GM12873 (cell line): ENCODE data around the gene ERLIN1.

Experiments
- TF ChIP-seq, protein P1 (sequence below): IDR thresholded peaks from 2 replicates; pipeline ENCODE4 v1.5.1; 2012; ENCODE audit warnings: low read depth, mild to moderate bottlenecking, moderate library complexity, low read length, control low read depth; ENCODE audit not compliant: insufficient read depth; ENCODE audit errors: missing control alignments

The ERLIN1 gene

DNA sequence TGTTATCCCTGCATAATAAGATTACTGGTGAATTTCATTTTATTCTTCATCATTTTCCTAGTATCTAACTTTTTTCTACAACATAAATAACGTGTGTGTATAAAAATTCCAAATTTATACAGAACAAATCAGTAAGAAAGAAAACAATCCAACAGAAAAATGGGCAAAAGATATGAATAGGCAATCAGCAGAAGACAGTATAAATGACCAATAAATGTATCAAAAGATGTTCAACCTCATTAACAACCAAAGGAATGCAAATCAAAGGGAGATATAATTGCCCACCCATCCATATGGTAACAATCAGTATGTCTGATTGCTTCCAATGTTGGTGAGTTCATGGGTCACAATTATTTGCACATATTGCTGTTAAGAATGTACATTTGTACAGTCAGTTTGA is 13.5 kb downstream of the ERLIN1 start:
- TF ChIP-seq, protein P1, sequence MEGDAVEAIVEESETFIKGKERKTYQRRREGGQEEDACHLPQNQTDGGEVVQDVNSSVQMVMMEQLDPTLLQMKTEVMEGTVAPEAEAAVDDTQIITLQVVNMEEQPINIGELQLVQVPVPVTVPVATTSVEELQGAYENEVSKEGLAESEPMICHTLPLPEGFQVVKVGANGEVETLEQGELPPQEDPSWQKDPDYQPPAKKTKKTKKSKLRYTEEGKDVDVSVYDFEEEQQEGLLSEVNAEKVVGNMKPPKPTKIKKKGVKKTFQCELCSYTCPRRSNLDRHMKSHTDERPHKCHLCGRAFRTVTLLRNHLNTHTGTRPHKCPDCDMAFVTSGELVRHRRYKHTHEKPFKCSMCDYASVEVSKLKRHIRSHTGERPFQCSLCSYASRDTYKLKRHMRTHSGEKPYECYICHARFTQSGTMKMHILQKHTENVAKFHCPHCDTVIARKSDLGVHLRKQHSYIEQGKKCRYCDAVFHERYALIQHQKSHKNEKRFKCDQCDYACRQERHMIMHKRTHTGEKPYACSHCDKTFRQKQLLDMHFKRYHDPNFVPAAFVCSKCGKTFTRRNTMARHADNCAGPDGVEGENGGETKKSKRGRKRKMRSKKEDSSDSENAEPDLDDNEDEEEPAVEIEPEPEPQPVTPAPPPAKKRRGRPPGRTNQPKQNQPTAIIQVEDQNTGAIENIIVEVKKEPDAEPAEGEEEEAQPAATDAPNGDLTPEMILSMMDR, result no peak

DNA sequence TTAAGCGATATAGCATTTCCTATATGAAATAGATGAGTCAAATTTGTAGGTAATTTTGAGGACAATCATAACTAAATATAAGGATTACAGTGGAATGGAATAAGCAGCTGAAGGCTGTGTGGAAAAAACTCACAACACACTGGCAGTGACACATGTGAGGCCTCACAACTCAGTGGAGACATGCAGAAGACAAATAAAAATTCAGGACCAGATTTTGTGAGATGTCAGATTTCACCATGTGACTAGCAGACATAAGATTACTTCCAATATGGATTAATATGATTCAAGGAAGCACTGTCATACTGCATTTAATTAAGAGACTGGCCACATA is 17.6 kb downstream of the ERLIN1 start:
- TF ChIP-seq, protein P1, result no peak

DNA sequence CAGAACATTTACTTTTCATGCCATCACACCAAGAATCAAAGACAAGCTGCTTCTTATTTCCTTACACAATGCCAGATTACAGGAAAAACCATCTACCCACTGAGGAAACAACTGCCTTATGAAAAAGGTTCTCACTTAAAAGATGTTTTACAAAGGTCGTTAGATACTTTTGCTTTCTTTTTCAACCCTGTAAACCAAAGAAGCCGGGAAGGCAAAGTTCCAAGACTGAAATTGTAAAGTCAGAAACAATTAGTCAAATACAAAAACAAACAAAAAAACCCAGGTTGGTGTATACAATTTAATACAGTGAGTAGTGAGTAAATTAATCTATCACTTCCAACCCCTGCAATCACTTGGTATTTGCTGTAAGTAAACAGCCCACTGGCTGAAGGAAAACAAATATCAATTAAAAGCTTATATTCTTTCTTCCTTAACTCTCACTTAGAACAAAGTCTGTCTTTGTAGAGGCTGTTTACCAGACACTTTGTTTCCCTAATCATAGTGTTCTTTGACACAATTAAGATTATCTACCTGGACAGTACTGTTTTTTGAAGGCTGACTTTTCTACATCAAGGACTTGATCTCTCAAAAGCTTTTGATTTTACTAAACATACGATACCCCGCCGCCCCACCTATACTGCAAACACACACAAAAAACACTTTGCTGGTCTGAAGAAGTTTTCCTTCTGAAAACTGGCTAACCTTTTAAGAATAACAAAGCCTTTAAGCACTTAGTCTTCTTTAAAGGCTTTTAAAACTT is 18.1 kb downstream of the ERLIN1 start:
- TF ChIP-seq, protein P1, result no peak

DNA sequence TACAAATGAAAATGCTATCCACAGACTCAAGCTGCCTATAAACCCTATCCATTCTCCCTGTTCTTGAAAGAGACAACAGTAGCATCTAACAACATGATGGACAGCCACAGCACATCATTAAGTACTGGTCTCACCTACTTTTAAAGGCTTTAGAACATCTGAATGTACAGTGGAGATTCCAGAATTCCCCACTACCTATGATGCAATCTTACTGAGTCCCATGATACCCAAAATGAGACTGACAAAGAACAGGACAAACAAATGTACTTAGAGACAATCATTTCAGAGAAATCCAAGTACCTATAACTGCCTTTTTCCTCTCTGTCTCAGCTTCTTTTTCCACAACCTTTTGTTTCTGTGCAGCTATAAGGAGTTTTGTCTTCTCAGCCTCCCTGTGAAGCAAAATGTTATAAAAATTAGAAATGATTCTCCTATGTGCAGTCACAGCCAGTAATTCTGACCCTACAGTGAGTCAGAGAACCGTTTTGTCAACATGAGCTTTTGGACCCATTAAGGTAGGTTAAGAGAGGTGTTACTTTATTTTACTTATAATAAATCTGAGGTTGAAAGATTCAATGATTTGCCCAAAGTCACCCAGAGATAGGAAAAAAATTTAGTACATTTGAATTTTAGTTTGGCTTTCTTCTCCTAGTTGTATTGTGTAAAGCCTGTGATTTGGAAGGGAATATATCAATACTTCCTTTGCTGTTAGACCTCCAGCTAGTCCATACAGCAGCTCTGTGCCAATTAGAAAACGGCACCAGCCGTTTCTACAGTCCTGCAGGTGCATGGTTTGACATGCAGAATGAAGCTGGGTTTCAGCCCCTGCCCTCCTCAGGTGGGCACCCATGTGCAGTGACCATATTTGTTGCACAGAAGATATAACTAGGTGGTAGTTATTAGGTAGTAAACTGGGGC is 21.9 kb downstream of the ERLIN1 start:
- TF ChIP-seq, protein P1, result no peak

DNA sequence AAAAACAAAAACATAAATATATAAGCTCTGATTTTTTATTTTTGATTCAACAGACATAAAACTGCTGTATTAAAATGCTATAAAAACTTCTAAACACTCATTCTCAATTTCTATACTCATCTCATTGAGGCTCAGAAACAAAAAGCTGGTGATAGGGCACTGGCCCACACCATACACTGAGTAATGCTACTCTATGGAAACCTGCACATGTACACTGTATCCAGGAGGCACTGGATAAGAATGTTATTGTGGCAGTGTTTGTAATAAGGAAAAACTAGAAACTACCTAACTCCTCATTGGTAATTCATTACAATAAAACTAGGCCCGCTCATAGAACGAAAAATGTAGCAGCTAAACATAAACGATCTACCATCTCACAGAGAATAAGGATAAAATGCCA is 23.1 kb downstream of the ERLIN1 start:
- TF ChIP-seq, protein P1, result no peak

DNA sequence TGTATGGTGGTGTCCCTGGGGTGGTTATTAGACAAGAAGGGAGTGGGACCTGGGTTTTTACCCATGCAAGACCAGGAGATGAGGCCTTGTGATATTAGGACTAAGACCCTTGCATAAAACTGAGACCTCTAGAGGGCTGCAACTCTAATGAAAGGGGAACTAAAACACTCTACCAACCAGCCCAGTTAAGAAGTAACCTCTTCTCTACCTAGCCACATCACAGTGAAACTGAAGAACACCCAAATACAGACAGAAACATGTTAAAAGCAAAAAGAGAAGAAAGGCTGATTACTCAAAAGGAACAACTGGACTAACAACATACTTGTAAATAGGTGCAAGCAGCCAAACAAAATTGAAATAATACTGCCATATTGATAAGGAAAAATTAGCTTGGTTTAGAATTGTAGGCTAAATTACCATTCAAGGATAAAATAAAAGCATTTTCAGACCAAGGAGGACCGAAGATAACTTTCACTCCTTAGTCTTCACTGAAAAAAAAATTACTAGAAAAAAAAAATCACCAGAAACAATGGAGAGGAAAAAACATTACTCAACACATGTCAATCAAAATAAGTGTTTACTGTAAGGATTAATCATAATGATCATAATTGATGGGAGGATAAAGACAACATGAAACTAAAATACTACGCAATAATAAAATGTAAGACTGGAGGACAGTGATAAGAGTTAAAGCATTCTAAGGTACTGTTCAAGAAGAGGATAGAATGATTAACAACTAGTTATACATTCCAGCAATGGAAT is 27.6 kb downstream of the ERLIN1 start:
- TF ChIP-seq, protein P1, result peak; percentile 33

DNA sequence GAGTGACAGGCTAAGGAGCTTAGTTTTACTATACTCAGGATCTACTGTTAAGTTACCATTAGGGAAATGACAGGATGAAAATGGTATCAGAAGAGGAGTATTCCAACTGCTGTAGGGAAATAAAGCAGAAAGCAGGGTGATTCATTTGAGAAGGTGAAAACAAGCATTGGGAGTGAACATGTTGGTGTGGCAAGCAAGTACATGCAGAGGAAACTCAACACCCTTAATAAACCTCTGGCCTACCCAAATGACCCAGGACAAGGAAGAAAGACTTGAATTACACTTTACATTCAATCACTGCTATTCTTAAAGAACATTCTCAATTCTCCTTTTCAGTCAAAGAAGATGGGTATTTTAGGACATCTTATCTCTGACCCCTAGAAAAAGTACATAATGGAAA is 28.7 kb downstream of the ERLIN1 start:
- TF ChIP-seq, protein P1, result no peak
